GM18499 (cell line): ENCODE data around the gene PLIN4.
"Not testable (repeated sequence)": the region's sequence is repeated elsewhere in the genome, so short reads cannot be mapped to it uniquely, and the experiment has no call there.

Experiments
- ATAC-seq: cut with Tn5 transposase; IDR thresholded peaks from one replicate; pipeline ENCODE4 v1.9.1; 2021; ENCODE audit warnings: moderate number of reproducible peaks; ENCODE audit not compliant: insufficient read depth, unreplicated experiment

The PLIN4 gene

DNA sequence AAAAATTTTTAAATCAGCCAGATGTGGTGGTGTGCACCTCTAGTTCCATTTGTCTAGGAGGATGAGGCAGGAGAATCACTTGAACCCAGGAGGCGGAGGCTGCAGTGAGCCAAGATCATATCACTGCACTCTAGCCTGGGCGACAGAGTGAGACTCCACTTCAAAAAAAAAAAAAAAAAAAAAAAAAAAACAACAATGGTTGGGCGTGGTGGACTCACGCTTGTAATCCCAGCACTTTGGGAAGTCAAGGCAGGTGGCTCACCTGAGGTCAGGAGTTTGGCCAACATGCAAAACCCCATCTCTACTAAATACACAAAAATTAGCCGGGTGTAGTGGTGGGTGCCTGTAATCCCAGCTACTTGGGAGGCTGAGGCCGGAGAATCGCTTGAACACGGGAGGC is 9.1 kb upstream of the PLIN4 start:
- not testable (repeated sequence) for ATAC-seq

DNA sequence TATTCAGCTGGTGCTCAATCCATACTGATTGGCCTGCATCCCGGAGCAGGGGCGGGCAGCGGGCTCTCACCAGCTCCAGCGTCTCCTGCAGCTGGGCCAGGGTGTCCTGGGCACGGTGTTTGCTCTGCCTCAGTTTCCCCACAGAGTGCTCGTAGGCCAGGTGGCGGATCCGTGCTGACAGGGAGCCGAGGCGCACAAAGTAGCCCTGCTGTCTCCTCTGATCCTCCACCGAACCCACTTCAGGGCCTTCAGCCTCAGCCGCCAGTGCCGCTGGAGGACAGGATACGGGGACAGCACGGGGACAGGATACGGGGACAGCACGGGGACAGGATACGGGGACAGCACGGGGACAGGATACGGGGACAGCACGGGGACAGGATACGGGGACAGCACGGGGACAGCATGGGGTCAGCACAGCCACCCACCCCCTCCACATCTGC is 7.3 kb upstream of the PLIN4 start:
- no peak for ATAC-seq

DNA sequence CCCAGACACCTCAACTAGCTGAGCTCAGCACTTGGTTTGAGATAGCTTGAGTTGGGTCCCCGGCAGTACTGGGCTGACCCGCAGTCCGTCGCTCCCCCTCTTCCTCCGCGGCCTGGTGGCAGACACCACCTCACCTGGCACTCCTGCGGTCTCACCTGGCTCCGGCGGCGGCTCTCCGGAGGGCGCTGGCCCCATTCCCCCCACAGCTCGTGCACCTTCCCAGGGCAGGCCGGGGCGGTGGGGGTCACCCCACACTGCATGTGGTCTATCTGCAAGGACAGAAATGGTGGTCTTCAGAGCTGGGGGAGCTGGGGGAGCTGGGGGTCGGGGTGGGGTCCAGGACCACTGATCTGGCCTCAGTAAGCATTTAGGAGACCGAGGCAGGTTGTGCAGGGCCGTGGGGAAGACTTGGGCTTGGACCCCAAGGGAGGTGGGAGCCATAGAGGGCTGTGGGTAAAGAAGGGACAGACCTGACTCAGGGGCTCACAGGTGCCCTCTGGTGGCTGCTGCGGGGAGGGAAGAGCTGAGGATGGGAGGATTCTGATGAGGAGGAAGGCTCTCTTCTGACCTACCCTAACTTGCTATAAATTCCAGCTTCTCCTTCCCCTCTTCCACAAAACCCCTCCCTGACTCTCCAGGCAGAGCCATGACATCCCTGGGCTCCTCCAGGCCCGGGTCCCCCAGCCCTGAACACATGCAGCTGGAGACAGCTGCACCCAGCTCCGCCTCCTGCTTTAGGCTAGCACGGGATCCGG is 6.7 kb upstream of the PLIN4 start:
- no peak for ATAC-seq

DNA sequence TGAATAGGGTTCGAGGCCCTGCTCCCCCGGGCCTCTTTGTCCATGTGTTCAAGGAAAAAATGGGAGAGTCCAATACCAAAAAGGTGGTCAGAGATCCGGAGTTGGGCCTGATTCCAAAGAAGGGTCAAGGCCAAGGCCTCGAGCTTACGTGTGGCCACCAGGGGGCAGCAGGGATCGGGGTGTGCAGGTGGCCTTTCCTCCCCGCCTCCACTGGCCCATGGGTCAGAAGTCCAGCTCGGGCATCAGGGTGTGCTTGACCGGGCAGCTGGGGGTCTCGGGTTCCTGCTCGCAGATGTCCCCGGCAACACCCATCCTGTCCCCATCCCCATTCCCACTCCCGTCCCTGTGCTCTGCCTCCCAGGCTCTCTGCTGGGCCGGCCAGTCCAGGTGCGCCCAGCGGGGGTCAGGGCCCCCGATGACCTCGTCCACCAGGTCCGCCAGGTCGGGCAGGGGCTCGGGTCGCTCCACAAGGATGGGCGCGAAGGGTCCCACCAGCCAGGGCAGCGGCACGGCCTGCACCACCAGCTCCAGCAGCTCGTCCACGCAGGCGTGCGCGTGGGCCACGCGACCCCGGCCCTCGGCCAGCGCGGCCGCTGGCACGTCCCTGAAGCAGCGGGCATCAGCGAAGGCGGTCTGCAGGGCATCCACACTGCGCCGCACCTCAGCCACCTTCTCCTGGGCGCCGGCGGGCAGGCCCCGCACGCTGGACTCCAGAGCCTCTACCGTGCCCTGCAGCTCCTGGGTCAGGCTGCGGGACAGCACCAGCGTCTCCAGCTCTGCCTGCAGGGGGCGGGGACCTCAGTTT is 5.2 kb upstream of the PLIN4 start:
- no peak for ATAC-seq

DNA sequence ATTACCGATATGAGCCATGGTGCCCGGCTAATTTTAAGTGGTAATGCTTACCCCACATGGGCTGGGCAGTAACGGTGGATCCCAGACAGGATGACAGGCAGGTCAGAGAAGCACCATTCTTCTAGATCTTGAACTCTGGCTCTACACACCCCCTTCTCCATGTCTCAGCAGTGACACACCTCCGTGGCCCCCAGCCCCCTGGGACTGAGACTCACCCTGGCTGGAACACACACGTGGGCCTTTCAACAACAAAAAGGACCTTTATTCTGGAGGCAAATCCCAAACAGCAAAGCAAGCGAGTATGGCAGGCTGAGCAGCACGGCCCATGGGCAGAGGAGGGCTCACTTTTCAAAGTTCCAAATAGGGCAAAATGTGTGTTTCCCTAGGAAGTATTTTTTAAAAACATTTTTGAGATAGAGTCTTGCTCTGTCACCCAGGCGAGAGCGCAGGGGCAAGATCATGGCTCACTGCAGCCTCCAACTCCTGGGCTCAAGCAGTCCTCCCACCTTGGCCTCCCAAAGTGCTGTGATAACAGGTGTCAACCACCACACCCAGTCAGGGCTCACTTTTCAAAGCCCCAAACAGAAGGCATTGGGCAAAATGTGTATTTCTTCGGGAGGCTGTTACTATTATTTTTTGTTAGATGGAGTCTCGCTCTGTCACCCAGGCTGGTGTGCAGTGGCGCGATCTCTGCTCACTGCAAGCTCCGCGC is 4.2 kb upstream of the PLIN4 start:
- no peak for ATAC-seq

GRCh38 chr19:4521888-4522242 is 3.6 kb upstream of the PLIN4 start:
- no peak for ATAC-seq

GRCh38 chr19:4521170-4521887 is 3.0 kb upstream of the PLIN4 start:
- no peak for ATAC-seq

GRCh38 chr19:4519521-4520277 is 1.4 kb upstream of the PLIN4 start:
- no peak for ATAC-seq

DNA sequence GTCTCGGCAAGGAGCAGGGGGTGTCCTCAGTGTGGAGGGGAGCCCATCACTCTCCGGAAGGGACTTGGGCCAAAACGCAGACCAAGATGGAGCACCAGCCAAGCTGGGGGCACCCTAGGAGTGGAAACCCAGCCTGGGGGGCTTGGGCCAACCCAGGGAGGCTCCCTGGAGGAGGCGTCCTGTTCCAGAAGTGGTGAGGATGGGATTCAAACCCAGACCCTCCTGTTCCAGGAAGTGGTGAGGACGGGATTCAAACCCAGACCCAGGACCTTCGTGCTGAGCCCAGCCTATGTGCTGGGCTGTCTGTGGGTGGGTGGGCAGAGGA is 848 bp upstream of the PLIN4 start:
- ATAC-seq, result no peak

DNA sequence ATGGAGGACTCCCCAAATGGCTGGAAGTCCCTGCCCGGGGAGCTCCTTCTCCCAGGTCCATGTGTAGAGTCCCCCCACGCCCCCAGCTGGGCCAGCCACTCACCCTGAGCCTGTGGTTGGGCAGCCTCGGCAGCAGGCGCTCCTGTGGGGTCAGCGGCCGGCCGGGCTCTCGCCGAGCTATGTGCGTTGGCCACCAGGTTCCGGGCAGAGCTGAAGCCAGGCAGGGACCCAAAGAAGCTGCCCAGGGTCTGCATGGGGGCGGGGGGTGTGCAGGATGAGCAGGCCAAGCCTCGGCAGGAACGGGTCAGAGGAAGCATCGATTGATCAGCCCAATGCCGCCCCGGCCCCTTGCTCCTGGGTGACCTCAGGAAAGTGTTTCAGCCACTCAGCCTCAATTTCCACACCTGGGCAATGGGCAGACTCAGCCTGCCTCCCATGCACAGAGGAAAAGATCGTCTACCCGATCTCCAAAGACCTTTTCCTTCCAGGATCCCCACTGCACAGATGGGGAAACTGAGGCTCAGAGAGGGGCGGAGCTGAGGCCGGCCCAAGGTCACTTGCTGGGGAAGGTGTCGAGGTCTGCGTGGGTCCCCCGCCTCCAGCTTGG is 732 bp downstream of the PLIN4 start:
- no peak for ATAC-seq

DNA sequence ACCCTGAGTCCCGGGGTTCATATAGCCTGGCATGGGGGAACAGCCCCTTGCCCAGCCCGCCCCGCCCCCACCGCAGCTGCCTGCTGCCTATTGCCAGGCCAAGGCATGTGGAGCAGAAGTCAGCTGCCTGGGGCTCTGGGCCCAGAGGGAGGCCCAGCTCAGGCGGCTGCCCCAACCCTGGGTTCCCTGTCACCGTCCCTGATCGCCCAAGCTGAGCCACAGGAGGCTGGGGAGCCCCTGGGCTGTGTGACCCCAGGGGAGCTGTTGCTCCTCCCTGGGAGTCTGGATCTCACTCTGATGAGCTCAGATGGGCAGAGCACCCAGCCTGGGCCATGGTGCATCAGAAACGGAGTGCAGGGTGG is 1.4 kb downstream of the PLIN4 start:
- no peak for ATAC-seq

DNA sequence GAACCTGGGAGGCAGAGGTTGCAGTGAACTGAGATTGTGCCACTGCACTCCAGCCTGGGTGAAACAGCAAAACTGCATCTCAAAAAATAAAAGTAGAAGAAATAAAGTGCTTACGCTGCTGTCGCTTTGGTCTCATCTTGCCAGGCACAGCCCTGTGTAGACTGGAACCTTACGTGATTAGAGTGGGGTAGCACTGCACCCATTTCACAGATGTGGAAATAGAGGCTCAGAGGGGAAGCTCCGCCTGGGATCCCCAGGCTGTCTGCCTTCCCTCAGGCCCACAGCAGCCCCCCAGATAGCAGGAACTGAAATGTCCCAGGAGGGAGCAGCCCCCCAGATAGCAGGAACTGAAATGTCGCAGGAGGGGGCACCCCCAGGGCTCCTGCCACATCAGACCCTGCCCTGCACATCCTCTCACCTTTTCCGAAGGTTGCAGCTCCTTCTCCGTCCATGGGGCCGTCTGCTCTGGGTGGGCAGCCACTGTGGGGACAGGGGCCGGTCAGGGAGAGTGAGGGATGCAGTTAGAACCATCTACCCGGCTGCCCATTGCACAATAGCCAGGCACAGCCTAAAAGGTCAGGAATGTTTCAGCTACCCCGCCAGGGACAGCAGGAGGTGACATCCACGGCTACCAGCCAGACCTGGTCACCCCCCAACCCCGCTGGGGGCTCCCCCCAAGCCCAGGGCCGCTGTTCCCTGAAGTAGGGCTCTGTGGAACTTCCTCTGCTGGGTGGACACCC is 1.9 kb downstream of the PLIN4 start:
- ATAC-seq, result no peak

GRCh38 chr19:4515732-4516131 is 2.6 kb downstream of the PLIN4 start:
- no peak for ATAC-seq

DNA sequence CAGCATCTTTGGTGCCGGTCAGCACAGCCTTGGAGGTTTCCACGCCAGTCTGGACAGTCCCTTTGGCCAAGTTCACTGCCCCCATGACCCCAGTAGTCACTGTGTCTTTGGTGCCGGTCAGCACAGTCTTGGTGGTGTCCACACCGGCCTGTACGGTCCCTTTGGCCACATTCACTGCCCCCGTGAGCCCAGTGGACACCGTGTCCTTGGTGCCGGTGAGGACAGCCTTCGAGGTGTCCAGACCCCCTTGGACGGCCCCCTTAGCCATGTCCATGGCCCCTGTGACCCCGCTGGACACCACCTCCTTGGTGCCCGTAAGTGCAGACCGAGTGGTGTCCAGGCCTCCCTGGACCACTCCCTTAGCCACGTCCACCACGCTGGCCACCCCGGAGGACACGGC is 5.0 kb downstream of the PLIN4 start:
- ATAC-seq, result no peak

- no peak for ATAC-seq
These were observed 6.2 kb downstream of the PLIN4 start for GRCh38 chr19:4512070-4512469.

DNA sequence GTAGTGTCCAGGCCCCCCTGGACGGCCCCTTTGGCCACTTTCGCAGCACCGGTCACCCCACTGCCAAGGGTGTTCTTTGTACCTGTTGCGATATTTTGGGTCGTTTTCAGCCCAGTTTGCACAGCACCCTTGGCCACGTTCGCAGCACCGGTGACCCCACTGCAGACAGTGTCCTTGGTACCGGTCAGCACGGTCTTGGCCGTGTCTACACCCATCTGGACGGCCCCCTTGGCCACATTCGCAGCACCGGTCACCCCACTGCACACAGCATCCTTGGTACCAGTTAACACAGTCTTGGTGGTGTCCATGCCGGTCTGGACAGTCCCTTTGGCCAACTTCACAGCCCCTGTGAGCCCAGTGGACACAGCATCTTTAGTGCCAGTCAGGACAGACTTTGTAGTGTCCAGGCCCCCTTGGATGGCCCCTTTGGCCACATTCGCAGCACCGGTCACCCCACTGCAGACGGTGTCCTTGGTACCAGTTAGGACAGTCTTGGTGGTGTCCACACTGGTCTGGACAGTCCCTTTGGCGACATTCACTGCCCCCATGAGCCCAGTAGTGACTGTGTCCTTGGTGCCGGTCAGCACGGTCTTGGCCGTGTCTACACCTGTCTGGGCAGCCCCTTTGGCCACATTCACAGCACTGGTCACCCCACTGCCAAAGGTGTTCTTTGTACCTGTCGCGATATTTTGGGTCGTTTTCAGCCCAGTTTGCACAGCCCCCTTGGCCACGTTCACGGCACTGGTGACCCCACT is 6.8 kb downstream of the PLIN4 start:
- ATAC-seq, result no peak

DNA sequence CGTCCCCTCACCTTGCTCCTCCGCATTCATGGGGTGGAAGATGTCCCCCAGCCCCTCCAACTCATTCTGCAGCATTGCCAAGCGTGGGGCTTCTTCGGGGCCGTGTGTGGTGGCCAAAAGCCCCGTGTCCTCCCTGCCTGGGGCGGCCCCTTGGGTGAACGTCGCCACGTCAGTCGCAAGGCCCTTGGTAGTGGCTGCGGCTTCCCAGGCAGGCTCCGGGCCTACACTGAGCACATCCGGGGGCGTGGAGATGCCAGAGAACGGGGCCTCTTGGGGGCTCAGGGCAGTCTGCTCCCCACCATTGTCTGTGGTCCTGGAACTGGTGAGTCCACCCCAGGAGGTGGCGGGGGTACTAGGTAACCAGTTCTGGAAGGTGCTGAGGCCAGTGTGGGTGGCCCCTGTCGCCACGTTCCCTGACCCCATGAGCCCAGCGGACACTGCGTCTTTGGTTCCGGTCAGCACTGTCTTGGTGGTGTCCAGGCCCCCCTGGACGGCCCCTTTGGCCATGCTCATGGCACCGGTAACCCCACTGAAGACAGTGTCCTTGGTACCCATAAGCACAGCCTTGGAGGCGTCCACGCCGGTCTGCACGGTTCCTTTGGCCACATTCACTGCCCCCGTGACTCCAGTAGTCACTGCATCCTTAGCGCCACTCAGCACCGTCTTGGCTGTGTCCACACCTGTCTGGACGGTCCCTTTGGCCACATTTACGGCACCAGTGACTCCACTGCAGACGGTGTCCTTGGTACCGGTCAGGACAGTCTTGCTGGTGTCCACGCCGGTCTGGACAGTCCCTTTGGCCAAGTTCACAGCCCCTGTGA is 7.6 kb downstream of the PLIN4 start:
- ATAC-seq, result no peak

GRCh38 chr19:4508698-4509097 is 9.6 kb downstream of the PLIN4 start:
- ATAC-seq, result no peak
